ENCODE measurements around the gene PLSCR3.

DNA sequence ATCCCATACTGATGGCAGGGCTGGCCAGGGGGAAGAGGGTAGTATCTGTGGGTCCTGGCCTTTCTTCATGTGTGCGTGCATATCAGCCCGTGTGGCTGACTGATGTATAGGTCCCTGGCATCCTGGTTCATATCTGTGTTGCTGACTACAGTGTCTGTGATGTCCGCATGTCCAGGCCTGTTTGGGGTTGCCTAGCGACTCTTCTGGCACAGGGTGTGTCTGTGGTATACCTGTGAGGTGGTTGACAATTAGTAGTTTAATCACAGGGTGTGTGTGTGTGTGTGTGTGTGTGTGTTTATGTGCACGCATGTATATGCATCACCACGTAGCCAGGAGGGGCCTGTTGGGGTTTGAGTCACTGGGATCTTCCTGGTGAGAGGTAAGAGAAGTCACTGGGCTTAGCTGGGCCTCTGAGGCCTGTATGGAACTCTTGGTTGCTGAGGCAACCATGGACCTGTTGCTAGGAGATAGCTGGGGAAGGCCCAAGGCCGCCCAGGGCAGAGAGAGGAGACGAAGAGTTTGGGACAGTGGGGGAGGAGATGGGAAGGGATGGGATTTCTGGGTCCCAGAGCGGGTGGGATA lies 40.0 kb downstream of the PLSCR3 start:
- no peak for TF ChIP-seq POLR2AphosphoS5 (IDR thresholded peaks at IDR 0.05)
- TF ChIP-seq, protein P1, sequence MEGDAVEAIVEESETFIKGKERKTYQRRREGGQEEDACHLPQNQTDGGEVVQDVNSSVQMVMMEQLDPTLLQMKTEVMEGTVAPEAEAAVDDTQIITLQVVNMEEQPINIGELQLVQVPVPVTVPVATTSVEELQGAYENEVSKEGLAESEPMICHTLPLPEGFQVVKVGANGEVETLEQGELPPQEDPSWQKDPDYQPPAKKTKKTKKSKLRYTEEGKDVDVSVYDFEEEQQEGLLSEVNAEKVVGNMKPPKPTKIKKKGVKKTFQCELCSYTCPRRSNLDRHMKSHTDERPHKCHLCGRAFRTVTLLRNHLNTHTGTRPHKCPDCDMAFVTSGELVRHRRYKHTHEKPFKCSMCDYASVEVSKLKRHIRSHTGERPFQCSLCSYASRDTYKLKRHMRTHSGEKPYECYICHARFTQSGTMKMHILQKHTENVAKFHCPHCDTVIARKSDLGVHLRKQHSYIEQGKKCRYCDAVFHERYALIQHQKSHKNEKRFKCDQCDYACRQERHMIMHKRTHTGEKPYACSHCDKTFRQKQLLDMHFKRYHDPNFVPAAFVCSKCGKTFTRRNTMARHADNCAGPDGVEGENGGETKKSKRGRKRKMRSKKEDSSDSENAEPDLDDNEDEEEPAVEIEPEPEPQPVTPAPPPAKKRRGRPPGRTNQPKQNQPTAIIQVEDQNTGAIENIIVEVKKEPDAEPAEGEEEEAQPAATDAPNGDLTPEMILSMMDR (IDR thresholded peaks at IDR 0.05), result no peak
- TF ChIP-seq EP300 (IDR thresholded peaks at IDR 0.05), result no peak

Data from gastroesophageal sphincter (tissue), 3 donors.